DND-41 (cell line): Measurements from ENCODE around the gene BBS12.

ENCODE experiments used
- CTCF ChIP-seq: IDR thresholded peaks from 2 replicates; pipeline ENCODE4 v1.5.1; 2012; ENCODE audit warnings: borderline replicate concordance, low read length, moderate library complexity, mild to moderate bottlenecking; ENCODE audit not compliant: poor library complexity, severe bottlenecking; ENCODE audit errors: extremely low read depth
- EZH2 ChIP-seq: IDR thresholded peaks from 3 replicates; pipeline ENCODE4 v1.6.1; 2012; ENCODE audit warnings: borderline replicate concordance, low read depth, mild to moderate bottlenecking, moderate library complexity, low read length, inconsistent platforms; ENCODE audit not compliant: severe bottlenecking

- TF ChIP-seq EZH2 (no peak), CTCF (no peak)
Measured at GRCh38 chr4:122715221-122715620, 17.3 kb upstream of the BBS12 start.
